GM18907 (cell line): ENCODE data around the gene DENR.

ENCODE experiments used
- ATAC-seq: cut with Tn5 transposase; IDR thresholded peaks from one replicate; pipeline ENCODE4 v1.9.1; 2021; ENCODE audit warnings: mild to moderate bottlenecking, moderate library complexity; ENCODE audit not compliant: unreplicated experiment

The DENR gene

GRCh38 chr12:122813310-122813713 is 60.7 kb downstream of the DENR start:
- peak; percentile 58 for ATAC-seq

GRCh38 chr12:122819209-122819785 is 66.7 kb downstream of the DENR start:
- no peak for ATAC-seq

- ATAC-seq, result no peak
Observed at GRCh38 chr12:122820138-122820537, 67.5 kb downstream of the DENR start.
